Endodermal cell (in vitro differentiated cells): ENCODE data around the gene CTRB1. TPM values are rescaled to one million over a fixed set of nuclear protein-coding genes. Genes with fewer than 3 reads are reported as not detected.

Source experiments
- DNase-seq: peaks from one replicate; pipeline ENCODE4 v3.0.0-alpha.2; 2017
- H3K27ac ChIP-seq: 2 replicates; pipeline ENCODE4 v1.5.1; 2013; ENCODE audit warnings: mild to moderate bottlenecking, low read depth, low read length, moderate library complexity
- H3K27me3 ChIP-seq: 2 replicates; pipeline ENCODE4 v1.6.1; 2013; ENCODE audit warnings: mild to moderate bottlenecking, low read length, moderate library complexity; ENCODE audit not compliant: insufficient read depth, control insufficient read depth, poor library complexity, severe bottlenecking
- H3K36me3 ChIP-seq: 2 replicates; pipeline ENCODE4 v1.7.0; 2013; ENCODE audit warnings: mild to moderate bottlenecking, low read length, moderate library complexity; ENCODE audit not compliant: control insufficient read depth, insufficient read depth
- H3K4me1 ChIP-seq: one replicate; pipeline ENCODE4 v1.7.0; 2013; ENCODE audit warnings: low read length; ENCODE audit not compliant: control insufficient read depth, insufficient read depth
- H3K4me3 ChIP-seq: 2 replicates; pipeline ENCODE4 v1.5.1; 2013; ENCODE audit warnings: mild to moderate bottlenecking, low read length, moderate library complexity
- H3K9ac ChIP-seq: 2 replicates; pipeline ENCODE4 v1.6.1; 2013; ENCODE audit warnings: mild to moderate bottlenecking, low read length, moderate library complexity; ENCODE audit not compliant: poor library complexity, severe bottlenecking; ENCODE audit errors: extremely low read depth
- H3K9me3 ChIP-seq: 2 replicates; pipeline ENCODE4 v1.6.1; 2013; ENCODE audit warnings: mild to moderate bottlenecking, low read length, moderate library complexity; ENCODE audit not compliant: control insufficient read depth
- H3K27ac Mint-ChIP-seq: 2 replicates; pipeline ENCODE4 v1.8.0; 2020; ENCODE audit warnings: mixed read lengths
- H3K27me3 Mint-ChIP-seq: 2 replicates; pipeline ENCODE4 v1.8.0; 2021; ENCODE audit warnings: mild to moderate bottlenecking, mixed read lengths; ENCODE audit not compliant: insufficient read depth
- H3K36me3 Mint-ChIP-seq: 2 replicates; pipeline ENCODE4 v1.8.0; 2020; ENCODE audit warnings: low read depth, mixed read lengths
- H3K4me1 Mint-ChIP-seq: 2 replicates; pipeline ENCODE4 v1.8.0; 2020; ENCODE audit warnings: mixed read lengths
- H3K4me3 Mint-ChIP-seq: 2 replicates; pipeline ENCODE4 v1.8.0; 2020; ENCODE audit warnings: mild to moderate bottlenecking, moderate library complexity, mixed read lengths
- H3K9me3 Mint-ChIP-seq: 2 replicates; pipeline ENCODE4 v1.8.0; 2020; ENCODE audit warnings: mild to moderate bottlenecking, mixed read lengths
- WGBS, 2 experiments: methylation state at CpG; one replicate each; pipeline versions ENCODE4 v1.1.5 to v1.1.7; 2013; ENCODE audit warnings: missing lambda C conversion rate in 2 of 2, mixed read lengths in 1 of 2; ENCODE audit not compliant: insufficient coverage in 1 of 2, insufficient read length in 1 of 2; 5-methylcytosine and 5-hydroxymethylcytosine counted together
- total RNA-seq, 2 donors: library from RNA; stranded (reverse); fragmentation: NEBNext Ultra II Directional in 1 of 2; extraction: Animal tissue kit (Norgen Biotek cat#: 25700) in 1 of 2; gene quantifications; 2 replicates in 1 of 2; 3 replicates in 1 of 2; pipeline ENCODE4 v1.2.1, GENCODE V29; 2021
- TF ChIP-seq, protein P1 (sequence below): fragments of 200-600 bp; sonication (generic); conservative IDR thresholded peaks from 2 replicates; pipeline ENCODE4 v1.5.0; 2021; ENCODE audit warnings: antibody characterized with exemption, mild to moderate bottlenecking

CTRB1 gene
- total RNA-seq, 2 donors from 2014 or later = not detected

- Mint-ChIP-seq H3K9me3 (no peaks in the 10 kb centered on the region), H3K4me1 (peaks cover 25% of the 10 kb centered on the region), H3K27me3 (no peaks in the 10 kb centered on the region), H3K27ac (peak overlapping the region; percentile 90), H3K36me3 (peaks cover 39% of the 10 kb centered on the region), H3K4me3 (no peak overlapping the region)
- 90 to 96% methylated on average over 5 to 20 of the region's 20 CpGs for WGBS, 2 experiments
- no peak overlapping the region for H3K4me3 ChIP-seq
- H3K27me3 ChIP-seq = no peaks in the 10 kb centered on the region
- H3K4me1 ChIP-seq = peaks cover 7% of the 10 kb centered on the region
- H3K9ac ChIP-seq = no peak overlapping the region
- H3K9me3 ChIP-seq = no peaks in the 10 kb centered on the region
- peaks cover 9% of the 10 kb centered on the region for H3K36me3 ChIP-seq
- DNase-seq = no peak
- TF ChIP-seq, protein P1, sequence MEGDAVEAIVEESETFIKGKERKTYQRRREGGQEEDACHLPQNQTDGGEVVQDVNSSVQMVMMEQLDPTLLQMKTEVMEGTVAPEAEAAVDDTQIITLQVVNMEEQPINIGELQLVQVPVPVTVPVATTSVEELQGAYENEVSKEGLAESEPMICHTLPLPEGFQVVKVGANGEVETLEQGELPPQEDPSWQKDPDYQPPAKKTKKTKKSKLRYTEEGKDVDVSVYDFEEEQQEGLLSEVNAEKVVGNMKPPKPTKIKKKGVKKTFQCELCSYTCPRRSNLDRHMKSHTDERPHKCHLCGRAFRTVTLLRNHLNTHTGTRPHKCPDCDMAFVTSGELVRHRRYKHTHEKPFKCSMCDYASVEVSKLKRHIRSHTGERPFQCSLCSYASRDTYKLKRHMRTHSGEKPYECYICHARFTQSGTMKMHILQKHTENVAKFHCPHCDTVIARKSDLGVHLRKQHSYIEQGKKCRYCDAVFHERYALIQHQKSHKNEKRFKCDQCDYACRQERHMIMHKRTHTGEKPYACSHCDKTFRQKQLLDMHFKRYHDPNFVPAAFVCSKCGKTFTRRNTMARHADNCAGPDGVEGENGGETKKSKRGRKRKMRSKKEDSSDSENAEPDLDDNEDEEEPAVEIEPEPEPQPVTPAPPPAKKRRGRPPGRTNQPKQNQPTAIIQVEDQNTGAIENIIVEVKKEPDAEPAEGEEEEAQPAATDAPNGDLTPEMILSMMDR = no peak
- H3K27ac ChIP-seq = no peak overlapping the region
These were observed 25.0 kb downstream of the CTRB1 start for GRCh38 chr16:75243667-75244224.

DNA sequence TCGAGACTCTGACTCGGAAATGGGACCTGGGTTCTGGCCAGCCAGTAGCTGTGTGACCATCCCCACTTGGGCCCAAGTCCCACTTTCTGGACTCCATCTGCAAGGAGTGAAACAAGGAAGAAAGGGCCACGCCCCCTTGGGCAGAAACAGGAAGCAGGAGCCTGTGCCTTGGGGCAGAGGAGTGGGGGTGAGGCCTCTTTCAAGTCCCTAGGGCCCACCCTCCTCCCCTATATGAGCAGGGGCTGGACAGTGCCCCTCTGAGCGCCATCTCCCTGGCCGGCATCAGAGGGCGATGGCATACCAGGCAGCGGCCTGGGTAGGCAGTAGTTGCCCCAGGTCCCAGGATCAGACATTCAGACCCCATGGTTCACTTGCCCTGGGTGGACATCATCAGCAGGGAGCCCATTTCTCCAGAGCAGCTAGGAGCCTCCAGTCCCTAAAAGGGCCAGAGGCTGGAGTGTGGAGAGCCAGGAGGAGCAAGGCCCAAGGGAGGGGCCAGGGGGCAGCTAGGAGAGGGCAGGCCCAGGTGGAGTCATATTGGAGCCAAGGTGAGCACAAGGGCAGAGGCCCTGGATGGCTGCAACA, 25.5 kb downstream of the CTRB1 start:
- no peak for DNase-seq
- Histone ChIP-seq H3K9ac (no peak overlapping the region), H3K4me1 (peaks cover 7% of the 10 kb centered on the region), H3K4me3 (no peak overlapping the region), H3K36me3 (peaks cover 9% of the 10 kb centered on the region), H3K27me3 (no peaks in the 10 kb centered on the region), H3K27ac (peak overlapping the region; percentile 2), H3K9me3 (no peaks in the 10 kb centered on the region)
- 91 to 92% methylated on average over 5 to 7 of the region's 7 CpGs for WGBS, 2 experiments
- Mint-ChIP-seq H3K27ac (peak overlapping the region; percentile 90), H3K27me3 (no peaks in the 10 kb centered on the region), H3K36me3 (peaks cover 37% of the 10 kb centered on the region), H3K9me3 (no peaks in the 10 kb centered on the region), H3K4me3 (no peak overlapping the region), H3K4me1 (peaks cover 25% of the 10 kb centered on the region)
- TF ChIP-seq, protein P1 = no peak

DNA sequence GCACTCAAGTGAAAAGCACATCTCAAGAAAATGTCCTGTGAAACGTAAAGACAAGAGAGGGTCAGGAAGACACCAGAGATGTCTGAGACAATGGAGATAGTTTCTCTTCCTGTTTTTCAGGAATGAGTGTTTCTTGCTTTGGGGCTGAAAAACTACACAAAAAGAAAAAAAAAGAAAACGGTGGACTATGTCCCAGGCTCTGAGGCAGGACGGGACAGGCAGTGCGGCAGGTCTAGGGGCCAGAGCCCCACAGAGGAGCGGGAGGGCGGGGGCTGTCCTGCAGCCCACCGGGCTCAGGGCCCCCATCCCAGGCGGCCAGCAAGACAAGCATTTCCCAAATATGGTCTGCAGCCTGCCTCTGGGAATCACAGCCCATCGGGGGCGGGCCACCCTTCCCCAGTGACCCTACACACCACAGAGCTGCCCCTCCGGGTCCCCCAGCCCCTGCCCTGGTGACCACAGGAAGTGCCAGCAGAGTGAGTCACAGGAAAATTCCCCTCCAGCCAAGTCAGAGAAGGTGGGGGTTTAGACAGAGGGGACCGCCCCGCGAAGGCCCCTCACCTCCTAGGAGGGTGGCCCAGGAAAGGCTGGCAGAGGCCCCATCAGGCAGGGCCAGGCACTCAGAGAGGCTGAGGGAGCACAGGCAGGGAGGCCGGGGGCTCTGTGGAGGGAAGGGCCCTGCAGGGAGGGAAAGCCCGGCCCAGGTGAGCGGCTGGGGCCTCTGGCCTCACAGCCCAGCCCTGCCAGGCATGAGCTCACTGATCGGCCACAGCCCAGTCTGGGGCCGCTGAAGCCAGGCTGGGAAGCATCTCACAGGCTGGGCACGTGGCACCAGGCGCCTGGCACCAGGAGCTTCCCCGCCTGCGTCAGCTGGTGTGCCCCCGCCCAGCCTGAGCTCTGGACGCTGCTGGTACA, 26.3 kb downstream of the CTRB1 start:
- peak overlapping the region; percentile 90 for H3K27ac Mint-ChIP-seq
- H3K4me1 ChIP-seq = peaks cover 7% of the 10 kb centered on the region
- 60 to 65% methylated on average over 11 to 25 of the region's 25 CpGs for WGBS, 2 experiments
- peaks cover 25% of the 10 kb centered on the region for H3K4me1 Mint-ChIP-seq
- H3K4me3 Mint-ChIP-seq = no peak overlapping the region
- no peaks in the 10 kb centered on the region for H3K9me3 ChIP-seq
- TF ChIP-seq, protein P1 = no peak
- H3K27me3 ChIP-seq = no peaks in the 10 kb centered on the region
- peak overlapping the region; percentile 80 for H3K27ac ChIP-seq
- peaks cover 6% of the 10 kb centered on the region for H3K36me3 ChIP-seq
- H3K4me3 ChIP-seq = no peak overlapping the region
- H3K27me3 Mint-ChIP-seq = no peaks in the 10 kb centered on the region
- DNase-seq = peak; percentile 95
- H3K9me3 Mint-ChIP-seq = no peaks in the 10 kb centered on the region
- peaks cover 34% of the 10 kb centered on the region for H3K36me3 Mint-ChIP-seq
- peak overlapping the region; percentile 25 for H3K9ac ChIP-seq
